ENCODE results near the gene CEL. TPM values are rescaled to one million over a fixed set of nuclear protein-coding genes. Genes with fewer than 3 reads are reported as not detected.
"Not testable (repeated sequence)": the region's sequence is repeated elsewhere in the genome, so short reads cannot be mapped to it uniquely, and the experiment has no call there.

Gene CEL
- 1 to 10 TPM; 3.6 to 4.5 TPM for total RNA-seq
- 1 to 10 TPM; 1.5 to 3.9 TPM for polyA plus RNA-seq
- long read RNA-seq, donor 1, partial matches to known transcripts: 0 of 2 reads
- long read RNA-seq, donor 1, other reads (novel, unspliced or antisense): 2 of 2 reads
- long read RNA-seq, donor 2, partial matches to known transcripts: 1 of 3 reads
- long read RNA-seq, donor 2, other reads (novel, unspliced or antisense): 2 of 3 reads

- H3K4me3 ChIP-seq (ENCODE audit: low read length in 2 of 2); ATAC-seq (ENCODE audit: low FRiP score); H3K9me3 ChIP-seq (ENCODE audit: control insufficient read depth, low read length); H3K4me1 ChIP-seq (ENCODE audit: control insufficient read depth in 1 of 2, insufficient read depth in 2 of 2, low read length in 2 of 2); H3K36me3 ChIP-seq (ENCODE audit: control insufficient read depth in 1 of 2, insufficient read depth in 2 of 2, low read length in 1 of 2); H3K27me3 ChIP-seq (ENCODE audit: control insufficient read depth in 1 of 2, insufficient read depth in 2 of 2, low read length in 1 of 2); intact Hi-C loops (cut with DNase I); H3K27ac ChIP-seq (ENCODE audit: low read depth in 1 of 2, low read length in 2 of 2): not testable (repeated sequence)
- 74 to 78% methylated on average over 2 to 5 of the region's 9 CpGs for WGBS, 2 donors
- DNase-seq: peak in 1 of 2 donors; percentile 23
These were observed at the start of gene CEL for GRCh38 chr9:133061764-133062145. Gene CEL (plus strand): TSS chr9:133061981. CDS start chr9:133062003, 22 bp downstream.

- ATAC-seq (ENCODE audit: low FRiP score) (no peak), DNase-seq (no peak)
- intact Hi-C loops (cut with DNase I): no loop called here
- Histone ChIP-seq H3K4me3 (ENCODE audit: low read length in 2 of 2) (no peak overlapping the region), H3K9me3 (ENCODE audit: control insufficient read depth, low read length) (peaks cover 10% of the 10 kb centered on the region), H3K27me3 (ENCODE audit: control insufficient read depth in 1 of 2, insufficient read depth in 2 of 2, low read length in 1 of 2) (peaks cover 0 to 3% of the 10 kb centered on the region in 2 donors), H3K27ac (ENCODE audit: low read depth in 1 of 2, low read length in 2 of 2) (no peak overlapping the region), H3K36me3 (ENCODE audit: control insufficient read depth in 1 of 2, insufficient read depth in 2 of 2, low read length in 1 of 2) (no peaks in the 10 kb centered on the region), H3K4me1 (ENCODE audit: control insufficient read depth in 1 of 2, insufficient read depth in 2 of 2, low read length in 2 of 2) (no peaks in the 10 kb centered on the region)
- 81 to 91% methylated on average over 5 of the region's 5 CpGs for WGBS, 2 donors
These were observed 47.1 kb upstream of the CEL start for GRCh38 chr9:133014696-133015095.

DNA sequence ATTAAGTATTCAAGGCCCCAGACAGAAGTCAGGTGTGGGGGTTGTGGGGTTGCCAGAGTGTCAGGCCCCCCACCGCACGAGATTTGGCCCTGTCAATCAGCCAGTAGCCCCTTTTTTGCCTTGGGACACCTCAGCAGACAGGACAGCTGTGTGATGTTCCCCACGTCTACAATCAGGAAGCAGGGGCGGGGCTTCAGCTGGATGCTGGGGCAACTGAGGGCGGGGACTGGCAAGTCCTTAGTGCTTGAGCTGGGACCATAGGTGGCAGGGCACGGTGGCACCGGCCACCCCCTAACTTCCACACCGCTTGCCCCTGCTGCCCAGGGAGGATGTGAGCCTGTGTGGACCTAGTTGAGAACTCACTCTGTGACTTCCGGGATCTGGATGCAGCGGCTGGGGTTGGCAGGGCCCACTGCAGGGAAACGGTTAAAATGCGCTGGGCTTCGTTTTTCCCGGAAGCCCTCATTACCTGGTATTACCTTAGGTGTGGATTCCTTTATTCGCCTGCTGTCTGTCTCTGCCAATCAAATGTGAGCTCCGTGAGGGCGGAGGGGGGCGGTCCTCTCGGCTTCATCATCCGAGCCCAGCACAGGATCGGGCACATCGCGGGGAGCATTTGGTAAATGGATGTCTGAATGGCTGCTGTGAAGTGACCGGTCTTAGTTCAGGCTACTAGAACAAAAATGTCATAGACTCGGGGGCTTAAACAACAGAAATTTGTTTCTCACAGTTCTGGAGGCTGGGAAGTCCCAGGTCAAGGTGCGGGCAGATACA is 38.5 kb upstream of the CEL start:
- no peaks in the 10 kb centered on the region for H3K9me3 ChIP-seq (ENCODE audit: control insufficient read depth, low read length)
- no peaks in the 10 kb centered on the region for H3K4me1 ChIP-seq (ENCODE audit: control insufficient read depth in 1 of 2, insufficient read depth in 2 of 2, low read length in 2 of 2)
- DNase-seq: no peak
- no peaks in the 10 kb centered on the region for H3K27me3 ChIP-seq (ENCODE audit: control insufficient read depth in 1 of 2, insufficient read depth in 2 of 2, low read length in 1 of 2)
- no peaks in the 10 kb centered on the region for H3K36me3 ChIP-seq (ENCODE audit: control insufficient read depth in 1 of 2, insufficient read depth in 2 of 2, low read length in 1 of 2)
- no peak overlapping the region for H3K27ac ChIP-seq (ENCODE audit: low read depth in 1 of 2, low read length in 2 of 2)
- intact Hi-C loops (cut with DNase I): no loop called here
- 78% methylated on average over 26 of the region's 26 CpGs for WGBS, 2 donors
- ATAC-seq (ENCODE audit: low FRiP score): no peak
- H3K4me3 ChIP-seq (ENCODE audit: low read length in 2 of 2): no peak overlapping the region

- Histone ChIP-seq H3K9me3 (ENCODE audit: control insufficient read depth, low read length) (no peaks in the 10 kb centered on the region), H3K27me3 (ENCODE audit: control insufficient read depth in 1 of 2, insufficient read depth in 2 of 2, low read length in 1 of 2) (no peaks in the 10 kb centered on the region), H3K27ac (ENCODE audit: low read depth in 1 of 2, low read length in 2 of 2) (no peak overlapping the region), H3K4me3 (ENCODE audit: low read length in 2 of 2) (no peak overlapping the region), H3K4me1 (ENCODE audit: control insufficient read depth in 1 of 2, insufficient read depth in 2 of 2, low read length in 2 of 2) (peaks cover 2 to 3% of the 10 kb centered on the region in 2 donors), H3K36me3 (ENCODE audit: control insufficient read depth in 1 of 2, insufficient read depth in 2 of 2, low read length in 1 of 2) (no peaks in the 10 kb centered on the region)
- DNase-seq: no peak
- 61 to 66% methylated on average over 3 of the region's 3 CpGs for WGBS, 2 donors
- ATAC-seq (ENCODE audit: low FRiP score): no peak
- intact Hi-C loops (cut with DNase I): no loop called here
These were observed 35.4 kb upstream of the CEL start for GRCh38 chr9:133026426-133026825.

DNA sequence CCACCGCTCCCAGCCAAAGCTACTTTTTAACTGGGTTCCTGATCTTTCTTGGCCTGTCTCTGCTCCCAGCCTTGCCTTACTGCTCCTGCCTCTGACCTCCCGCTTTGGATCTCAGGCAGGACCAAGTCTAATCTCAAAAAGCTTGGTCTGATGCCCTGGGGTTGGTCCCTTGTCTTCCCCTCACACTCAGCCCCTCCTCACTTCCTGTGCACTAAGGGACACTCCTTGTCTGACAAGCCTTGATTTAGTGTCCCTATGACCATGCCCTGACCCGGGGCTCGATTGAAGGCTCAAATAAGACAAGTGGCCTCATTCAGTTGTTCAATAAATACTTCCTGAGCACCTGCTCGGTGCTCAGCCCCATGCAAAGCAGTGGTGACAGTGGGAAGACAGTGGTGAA is 34.6 kb upstream of the CEL start:
- H3K36me3 ChIP-seq (ENCODE audit: control insufficient read depth in 1 of 2, insufficient read depth in 2 of 2, low read length in 1 of 2): no peaks in the 10 kb centered on the region
- DNase-seq (no peak), ATAC-seq (ENCODE audit: low FRiP score) (no peak)
- no peaks in the 10 kb centered on the region for H3K9me3 ChIP-seq (ENCODE audit: control insufficient read depth, low read length)
- no peak overlapping the region for H3K27ac ChIP-seq (ENCODE audit: low read depth in 1 of 2, low read length in 2 of 2)
- H3K4me3 ChIP-seq (ENCODE audit: low read length in 2 of 2): no peak overlapping the region
- 29 to 49% methylated on average over 5 of the region's 5 CpGs for WGBS, 2 donors
- no peaks in the 10 kb centered on the region for H3K27me3 ChIP-seq (ENCODE audit: control insufficient read depth in 1 of 2, insufficient read depth in 2 of 2, low read length in 1 of 2)
- intact Hi-C loops (cut with DNase I): no loop called here
- peaks cover 2 to 5% of the 10 kb centered on the region in 2 donors for H3K4me1 ChIP-seq (ENCODE audit: control insufficient read depth in 1 of 2, insufficient read depth in 2 of 2, low read length in 2 of 2)

DNA sequence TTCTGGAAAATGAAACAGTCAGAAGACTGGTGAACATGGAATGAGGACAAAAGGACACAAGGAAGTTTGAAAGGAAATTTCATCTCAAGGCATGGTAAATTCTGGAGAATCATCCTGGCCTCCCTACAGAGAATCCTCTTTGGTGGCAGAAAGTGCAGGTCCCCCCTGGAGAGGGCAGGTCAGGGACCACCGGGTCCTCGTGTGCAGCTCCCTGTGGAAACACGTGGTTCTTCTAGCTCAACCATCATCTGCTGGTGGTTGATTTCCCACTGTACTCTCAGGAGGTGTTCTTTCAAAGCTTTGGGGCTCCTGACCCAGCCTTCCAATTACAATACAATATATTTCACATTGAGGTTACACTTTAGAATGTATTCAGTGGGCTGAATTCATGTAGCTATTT is 33.6 kb upstream of the CEL start:
- Histone ChIP-seq H3K4me1 (ENCODE audit: control insufficient read depth in 1 of 2, insufficient read depth in 2 of 2, low read length in 2 of 2) (peaks cover 2 to 5% of the 10 kb centered on the region in 2 donors), H3K4me3 (ENCODE audit: low read length in 2 of 2) (no peak overlapping the region), H3K36me3 (ENCODE audit: control insufficient read depth in 1 of 2, insufficient read depth in 2 of 2, low read length in 1 of 2) (no peaks in the 10 kb centered on the region), H3K9me3 (ENCODE audit: control insufficient read depth, low read length) (no peaks in the 10 kb centered on the region), H3K27me3 (ENCODE audit: control insufficient read depth in 1 of 2, insufficient read depth in 2 of 2, low read length in 1 of 2) (no peaks in the 10 kb centered on the region), H3K27ac (ENCODE audit: low read depth in 1 of 2, low read length in 2 of 2) (no peak overlapping the region)
- ATAC-seq (ENCODE audit: low FRiP score) (no peak), DNase-seq (no peak)
- WGBS, 2 donors: 75 to 87% methylated on average over 3 of the region's 3 CpGs
- intact Hi-C loops (cut with DNase I): no loop called here

DNA sequence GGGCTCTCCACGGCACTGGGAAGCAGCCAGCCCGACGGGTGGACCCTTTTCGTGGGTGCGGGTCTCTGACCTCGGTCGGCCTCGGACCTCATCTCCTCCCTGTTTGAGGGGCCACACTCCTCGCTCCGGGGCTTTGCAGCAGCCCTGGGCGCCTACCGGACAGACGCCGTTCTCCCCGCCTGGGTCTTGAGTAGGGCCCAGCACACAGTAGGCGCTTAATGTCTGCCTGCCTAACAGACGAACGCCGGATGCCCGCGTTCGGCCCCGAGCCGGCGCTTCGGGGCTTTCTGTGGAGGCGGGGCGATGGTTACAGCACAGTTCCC is 31.8 kb upstream of the CEL start:
- Histone ChIP-seq H3K4me3 (ENCODE audit: low read length in 2 of 2) (peak overlapping the region; percentile 83 to 92), H3K27me3 (ENCODE audit: control insufficient read depth in 1 of 2, insufficient read depth in 2 of 2, low read length in 1 of 2) (no peaks in the 10 kb centered on the region), H3K9me3 (ENCODE audit: control insufficient read depth, low read length) (no peaks in the 10 kb centered on the region), H3K4me1 (ENCODE audit: control insufficient read depth in 1 of 2, insufficient read depth in 2 of 2, low read length in 2 of 2) (peaks cover 2 to 5% of the 10 kb centered on the region in 2 donors), H3K27ac (ENCODE audit: low read depth in 1 of 2, low read length in 2 of 2) (peak overlapping the region in 1 of 2 donors; percentile 80), H3K36me3 (ENCODE audit: control insufficient read depth in 1 of 2, insufficient read depth in 2 of 2, low read length in 1 of 2) (no peaks in the 10 kb centered on the region)
- peak; percentile 24 for ATAC-seq (ENCODE audit: low FRiP score)
- 0% methylated on average over 28 of the region's 28 CpGs for WGBS, 2 donors
- intact Hi-C loops (cut with DNase I): loop anchor here in 1 of 2 donors (10.0 kb wide), 2 partner anchors 75 to 115 kb away; no protein-coding TSS in a partner anchor
- peak in 1 of 2 donors; percentile 81 for DNase-seq

DNA sequence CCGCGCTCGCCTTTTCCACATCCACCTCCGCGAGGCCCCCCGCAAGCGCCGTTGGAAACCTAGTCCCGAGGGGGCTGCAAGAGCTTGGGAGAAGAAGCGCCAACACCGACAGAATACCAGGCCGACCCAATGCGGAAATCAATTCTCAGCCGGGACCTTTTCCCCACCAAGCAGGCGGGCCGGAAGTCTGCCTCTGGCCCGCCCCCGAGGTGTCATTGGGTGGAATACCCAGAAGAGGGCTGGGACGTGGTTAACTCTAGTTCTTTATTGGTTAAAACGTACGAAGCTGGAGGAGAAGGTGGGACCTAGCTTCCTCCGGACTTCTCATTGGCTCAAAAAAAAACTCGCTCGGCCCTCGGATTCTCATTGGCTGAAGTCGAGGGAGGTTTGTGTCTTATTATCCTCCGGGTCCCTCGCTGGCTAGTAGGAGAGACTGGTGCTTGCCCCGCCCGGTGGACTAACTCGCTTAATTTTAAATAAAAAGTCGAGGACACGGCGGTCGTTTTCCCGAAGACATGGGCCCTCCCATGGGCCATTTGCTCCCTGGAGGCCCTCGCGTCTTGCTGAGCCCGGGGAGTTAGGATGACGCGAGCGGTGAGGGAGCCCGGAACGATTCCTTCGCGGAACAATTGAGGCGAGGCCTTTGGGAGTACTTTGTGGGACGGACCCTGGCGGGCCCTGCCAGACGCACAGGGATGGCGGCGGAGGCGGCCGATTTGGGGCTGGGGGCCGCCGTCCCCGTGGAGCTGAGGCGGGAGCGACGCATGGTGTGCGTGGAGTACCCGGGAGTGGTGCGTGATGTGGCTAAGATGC is 31.3 kb upstream of the CEL start, which contains the start of gene GTF3C5:
TSS of gene GTF3C5 (plus strand) at position 681 of the 813 bp plus-strand sequence. CDS start at position 696, 15 bp downstream.
- ATAC-seq (ENCODE audit: low FRiP score) (peak; percentile 98), DNase-seq (peak; percentile 95 to 96)
- Histone ChIP-seq H3K27me3 (ENCODE audit: control insufficient read depth in 1 of 2, insufficient read depth in 2 of 2, low read length in 1 of 2) (no peaks in the 10 kb centered on the region), H3K36me3 (ENCODE audit: control insufficient read depth in 1 of 2, insufficient read depth in 2 of 2, low read length in 1 of 2) (no peaks in the 10 kb centered on the region), H3K9me3 (ENCODE audit: control insufficient read depth, low read length) (no peaks in the 10 kb centered on the region), H3K27ac (ENCODE audit: low read depth in 1 of 2, low read length in 2 of 2) (peak within 1 kb of the TSS in 1 of 2 donors; percentile 80), H3K4me1 (ENCODE audit: control insufficient read depth in 1 of 2, insufficient read depth in 2 of 2, low read length in 2 of 2) (peaks cover 2 to 5% of the 10 kb centered on the region in 2 donors), H3K4me3 (ENCODE audit: low read length in 2 of 2) (peak within 1 kb of the TSS; percentile 83 to 92)
- intact Hi-C loops (cut with DNase I): loop anchor here in 1 of 2 donors (10.0 kb wide), 2 partner anchors 74 to 114 kb away; no protein-coding TSS in a partner anchor
- 0% methylated on average over 63 of the region's 63 CpGs for WGBS, 2 donors
